DOHH2 (cell line): ENCODE data around the gene HOXD9.

ENCODE experiments used
- H3F3A ChIP-seq: fragments of 200-600 bp; sonication (generic), shearing (Covaris generic); 2 replicates; pipeline ENCODE4 v1.6.0; 2016; ENCODE audit warnings: antibody characterized with exemption, mild to moderate bottlenecking; ENCODE audit not compliant: control insufficient read depth, insufficient read depth
- H3K27ac ChIP-seq: fragments of 200-600 bp; sonication (generic); 2 replicates; pipeline ENCODE4 v1.5.1; 2014; ENCODE audit warnings: low read depth, mild to moderate bottlenecking, low read length, moderate library complexity
- H3K27me3 ChIP-seq: fragments of 200-600 bp; sonication (generic); 2 replicates; pipeline ENCODE4 v1.6.1; 2014; ENCODE audit warnings: mild to moderate bottlenecking, low read length, mixed read lengths; ENCODE audit not compliant: control insufficient read depth
- H3K36me3 ChIP-seq: fragments of 200-600 bp; sonication (generic); 2 replicates; pipeline ENCODE4 v1.6.1; 2014; ENCODE audit warnings: mild to moderate bottlenecking, low read length, moderate library complexity, mixed read lengths; ENCODE audit not compliant: control insufficient read depth
- H3K4me1 ChIP-seq: fragments of 200-600 bp; sonication (generic); 2 replicates; pipeline ENCODE4 v1.6.1; 2014; ENCODE audit warnings: mild to moderate bottlenecking, low read length, mixed read lengths; ENCODE audit not compliant: control insufficient read depth
- H3K4me2 ChIP-seq: fragments of 200-600 bp; sonication (generic); 2 replicates; pipeline ENCODE4 v1.6.0; 2014; ENCODE audit warnings: mild to moderate bottlenecking, low read length, moderate library complexity
- H3K4me3 ChIP-seq: fragments of 200-600 bp; sonication (generic); 2 replicates; pipeline ENCODE4 v1.5.1; 2014; ENCODE audit warnings: mild to moderate bottlenecking, low read length, mixed read lengths
- H3K79me2 ChIP-seq: fragments of 200-600 bp; sonication (generic); 2 replicates; pipeline ENCODE4 v1.6.1; 2014; ENCODE audit warnings: mild to moderate bottlenecking, low read length, mixed read lengths; ENCODE audit not compliant: control insufficient read depth
- H3K9me2 ChIP-seq: fragments of 200-600 bp; sonication (generic); replicated peaks from 2 replicates; pipeline ENCODE4 v1.6.1; 2014; ENCODE audit warnings: mild to moderate bottlenecking, low read length, mixed read lengths; ENCODE audit not compliant: control insufficient read depth
- H3K9me3 ChIP-seq: fragments of 200-600 bp; sonication (generic); 2 replicates; pipeline ENCODE4 v1.6.1; 2014; ENCODE audit warnings: antibody characterized with exemption, low read length, mixed read lengths; ENCODE audit not compliant: control insufficient read depth, insufficient read depth
- H4K20me1 ChIP-seq: fragments of 200-600 bp; sonication (generic); 2 replicates; pipeline ENCODE4 v1.6.0; 2014; ENCODE audit warnings: low read depth, mild to moderate bottlenecking, antibody characterized with exemption, low read length, moderate library complexity; ENCODE audit not compliant: control insufficient read depth, insufficient read depth
- EZH2phosphoT487 ChIP-seq: fragments of 200-600 bp; sonication (generic); IDR thresholded peaks from 2 replicates; pipeline ENCODE4 v1.6.1; 2017; ENCODE audit warnings: borderline replicate concordance, mild to moderate bottlenecking, antibody characterized with exemption, low read length, moderate library complexity, mixed read lengths
- TF ChIP-seq, protein P1 (sequence below): fragments of 200-600 bp; sonication (generic); IDR thresholded peaks from one replicate; pipeline ENCODE4 v1.5.1; 2014; ENCODE audit warnings: antibody characterized with exemption, mild to moderate bottlenecking, low read depth, low read length; ENCODE audit not compliant: poor library complexity, severe bottlenecking

The HOXD9 gene

DNA sequence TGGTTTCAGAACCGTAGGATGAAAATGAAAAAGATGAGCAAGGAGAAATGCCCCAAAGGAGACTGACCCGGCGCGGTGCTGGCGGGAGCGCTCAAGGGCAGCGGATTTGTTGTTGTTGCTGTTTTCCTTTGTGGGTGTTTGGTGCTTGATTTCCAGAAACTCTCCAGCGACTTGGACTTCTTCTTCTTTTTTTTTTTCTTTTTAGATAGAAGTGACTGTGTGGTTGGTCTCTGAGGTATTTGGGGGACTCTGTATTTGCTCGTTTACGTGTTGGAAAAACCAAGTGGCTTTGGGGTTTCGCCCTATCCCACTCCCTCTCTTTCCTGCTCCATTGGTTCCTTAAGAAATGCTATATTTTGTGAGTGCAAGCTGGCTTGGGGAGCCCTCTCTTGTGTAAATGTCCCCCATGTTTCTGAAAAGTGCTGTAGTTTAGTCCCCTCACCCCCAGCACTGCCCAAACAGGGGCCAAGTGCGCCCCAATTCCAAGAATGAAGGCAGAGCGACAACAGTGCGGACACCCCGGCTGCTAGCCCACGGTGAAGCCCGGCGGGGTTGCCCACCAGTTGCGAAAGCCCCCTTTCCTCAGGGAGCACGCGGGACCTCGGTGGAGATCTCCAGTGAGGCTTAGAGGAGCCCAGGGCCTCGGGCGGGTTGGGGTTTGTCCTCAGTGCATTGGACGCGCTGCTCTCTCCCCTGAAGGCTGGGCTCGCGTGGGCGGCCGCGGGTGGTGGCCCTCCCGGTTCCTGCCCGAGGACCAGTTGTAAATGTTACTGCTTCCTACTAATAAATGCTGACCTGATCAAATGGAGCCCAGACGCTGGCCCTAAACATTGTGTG is 1.8 kb downstream of the HOXD9 start:
- no peaks in the 10 kb centered on the region for H3F3A ChIP-seq
- TF ChIP-seq, protein P1, sequence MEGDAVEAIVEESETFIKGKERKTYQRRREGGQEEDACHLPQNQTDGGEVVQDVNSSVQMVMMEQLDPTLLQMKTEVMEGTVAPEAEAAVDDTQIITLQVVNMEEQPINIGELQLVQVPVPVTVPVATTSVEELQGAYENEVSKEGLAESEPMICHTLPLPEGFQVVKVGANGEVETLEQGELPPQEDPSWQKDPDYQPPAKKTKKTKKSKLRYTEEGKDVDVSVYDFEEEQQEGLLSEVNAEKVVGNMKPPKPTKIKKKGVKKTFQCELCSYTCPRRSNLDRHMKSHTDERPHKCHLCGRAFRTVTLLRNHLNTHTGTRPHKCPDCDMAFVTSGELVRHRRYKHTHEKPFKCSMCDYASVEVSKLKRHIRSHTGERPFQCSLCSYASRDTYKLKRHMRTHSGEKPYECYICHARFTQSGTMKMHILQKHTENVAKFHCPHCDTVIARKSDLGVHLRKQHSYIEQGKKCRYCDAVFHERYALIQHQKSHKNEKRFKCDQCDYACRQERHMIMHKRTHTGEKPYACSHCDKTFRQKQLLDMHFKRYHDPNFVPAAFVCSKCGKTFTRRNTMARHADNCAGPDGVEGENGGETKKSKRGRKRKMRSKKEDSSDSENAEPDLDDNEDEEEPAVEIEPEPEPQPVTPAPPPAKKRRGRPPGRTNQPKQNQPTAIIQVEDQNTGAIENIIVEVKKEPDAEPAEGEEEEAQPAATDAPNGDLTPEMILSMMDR, result no peak
- no peak for TF ChIP-seq EZH2phosphoT487
- peaks cover 14% of the 10 kb centered on the region; the same call in 1 of the 2 replicates for H3K27me3 ChIP-seq
- no peaks in the 10 kb centered on the region for H3K9me3 ChIP-seq
- no peaks in the 10 kb centered on the region for H3K36me3 ChIP-seq
- no peaks in the 10 kb centered on the region for H3K9me2 ChIP-seq
- H4K20me1 ChIP-seq, result no peaks in the 10 kb centered on the region
- no peak overlapping the region for H3K4me3 ChIP-seq
- H3K27ac ChIP-seq, result no peak overlapping the region
- no peak overlapping the region for H3K4me2 ChIP-seq
- no peaks in the 10 kb centered on the region for H3K4me1 ChIP-seq
- H3K79me2 ChIP-seq, result no peaks in the 10 kb centered on the region

DNA sequence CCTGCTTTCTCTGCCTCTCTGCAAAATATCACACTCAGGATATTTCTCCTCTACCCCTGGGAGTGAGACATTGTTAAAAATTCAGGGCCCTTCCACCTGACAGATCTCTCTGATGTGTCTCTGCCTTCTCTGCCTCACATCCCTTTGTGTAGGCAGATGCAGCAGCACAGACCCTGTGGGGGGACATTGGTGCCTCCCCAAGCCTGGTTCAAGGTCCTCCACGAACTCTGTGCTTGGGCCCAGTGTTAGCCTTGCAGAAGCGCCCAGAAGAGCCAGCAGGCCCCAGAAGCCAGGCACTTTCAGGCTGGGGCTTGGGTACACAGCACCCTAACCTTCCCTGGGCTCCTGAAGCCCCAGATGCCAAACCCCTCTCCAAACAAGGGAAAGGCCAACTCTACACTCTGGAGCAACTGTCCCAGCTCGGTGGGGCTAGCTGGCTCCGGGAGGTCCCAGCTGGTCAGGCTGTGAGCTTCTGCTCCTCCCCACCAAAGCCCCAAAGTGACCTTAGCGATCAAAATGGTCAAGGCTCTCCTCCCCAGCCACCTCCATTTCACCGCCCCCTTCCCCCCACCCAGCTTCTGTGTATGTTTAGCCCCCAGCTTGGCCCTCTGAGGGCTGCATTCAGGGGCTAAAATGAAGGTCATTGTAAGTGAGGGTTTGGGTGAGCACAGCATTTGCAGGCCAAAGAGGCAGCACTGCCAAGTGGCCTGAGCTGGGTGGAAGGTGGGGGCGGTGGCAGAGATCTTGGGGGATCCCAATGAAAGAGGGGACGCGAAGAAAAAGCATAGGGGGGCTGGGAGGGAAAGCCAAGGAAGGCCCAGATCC is 2.6 kb downstream of the HOXD9 start:
- Histone ChIP-seq H3K27me3 (peaks cover 14% of the 10 kb centered on the region; the same call in 1 of the 2 replicates), H3K4me1 (no peaks in the 10 kb centered on the region), H3K4me3 (no peak overlapping the region), H3K9me2 (no peaks in the 10 kb centered on the region), H3F3A (no peaks in the 10 kb centered on the region), H4K20me1 (no peaks in the 10 kb centered on the region), H3K4me2 (no peak overlapping the region), H3K36me3 (no peaks in the 10 kb centered on the region), H3K79me2 (no peaks in the 10 kb centered on the region), H3K9me3 (no peaks in the 10 kb centered on the region), H3K27ac (no peak overlapping the region)
- TF ChIP-seq, protein P1, result no peak
- no peak for TF ChIP-seq EZH2phosphoT487

DNA sequence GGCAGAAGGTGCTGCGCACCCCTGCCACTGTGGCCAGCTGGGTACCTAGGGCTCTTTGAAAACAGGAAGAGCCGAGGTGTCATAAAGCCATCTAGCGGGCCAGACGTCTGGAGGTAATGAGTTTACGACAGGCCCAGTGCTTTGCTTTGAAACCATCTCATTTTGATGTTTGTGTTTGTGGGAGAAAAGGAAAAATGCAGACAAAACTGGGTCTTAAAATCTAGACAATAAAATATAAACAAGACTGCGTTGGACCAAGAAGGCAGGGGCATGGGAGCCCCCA is 3.2 kb downstream of the HOXD9 start:
- Histone ChIP-seq H3K27me3 (peaks cover 11% of the 10 kb centered on the region; the same call in 1 of the 2 replicates), H3K9me3 (no peaks in the 10 kb centered on the region), H3K4me1 (no peaks in the 10 kb centered on the region), H3K36me3 (no peaks in the 10 kb centered on the region), H4K20me1 (no peaks in the 10 kb centered on the region), H3K79me2 (no peaks in the 10 kb centered on the region), H3K9me2 (no peaks in the 10 kb centered on the region), H3K4me2 (no peak overlapping the region), H3F3A (no peaks in the 10 kb centered on the region), H3K4me3 (no peak overlapping the region), H3K27ac (no peak overlapping the region)
- TF ChIP-seq, protein P1, result no peak
- no peak for TF ChIP-seq EZH2phosphoT487
